HepG2 (cell line): Measurements from ENCODE around the gene TAMM41. TPM values are rescaled to one million over a fixed set of nuclear protein-coding genes. Genes with fewer than 3 reads are reported as not detected.

Source experiments
- ATAC-seq: fragments of 200-7000 bp; cut with Tn5 transposase; 3 replicates; pipeline ENCODE4 v1.9.1; 2020; ENCODE audit warnings: mild to moderate bottlenecking, moderate library complexity
- BruUV-seq: library from RNA; stranded (reverse); fragments of 400-500 nt; replicated peaks from 2 replicates; lab custom pipeline; 2021; lab: Mats Ljungman, UMichigan
- CTCF ChIA-PET: fragments of 300-600 bp; formaldehyde crosslinking; extraction: SDS; loops from one replicate; lab custom pipeline; 2021; ENCODE audit warnings: low total read pairs, inconsistent platforms, low intra/inter-chr PET ratio; lab: Yijun Ruan, JAX
- POLR2A ChIA-PET: fragments of 350-600 bp; sonication (Branson Sonifier 250); formaldehyde crosslinking; loops from one replicate; lab custom pipeline; 2020; ENCODE audit warnings: antibody characterized with exemption, inconsistent platforms; lab: Yijun Ruan, JAX
- DNase-seq: peaks from one replicate; pipeline ENCODE4 v3.0.0-alpha.2; 2015; ENCODE audit warnings: low spot score
- FAIRE-seq: peaks from 3 replicates; lab custom pipeline; 2011; peaks lifted over from hg19 to GRCh38; lab: Jason Lieb, UNC
- H2AFZ ChIP-seq: one replicate; pipeline ENCODE4 v1.6.1; 2011; ENCODE audit warnings: low read length, inconsistent platforms
- H3K27ac ChIP-seq: fragments of 300-600 bp; 3 replicates; pipeline ENCODE4 v1.8.0; 2011; ENCODE audit warnings: mixed run types, mild to moderate bottlenecking, mixed read lengths, low read length, inconsistent platforms; ENCODE audit not compliant: insufficient read depth; ENCODE audit errors: extremely low read length
- H3K27me3 ChIP-seq, 2 experiments: fragments of 200-600 bp in 1 of 2; 2 replicates in 1 of 2; 3 replicates in 1 of 2; pipeline versions ENCODE4 v1.6.0 to v1.8.0; 2011; ENCODE audit warnings: low read length in 2 of 2, mild to moderate bottlenecking in 2 of 2, moderate library complexity in 2 of 2, inconsistent platforms in 1 of 2; ENCODE audit not compliant: insufficient read depth in 2 of 2, control insufficient read depth in 1 of 2
- H3K36me3 ChIP-seq, 2 experiments: fragments of 200-600 bp in 1 of 2; replicated peaks in 1 of 2; 2 replicates in 1 of 2; 3 replicates in 1 of 2; pipeline versions ENCODE4 v1.5.1 to v1.8.0; 2011; ENCODE audit warnings: low read length in 2 of 2, inconsistent platforms in 1 of 2; ENCODE audit not compliant: insufficient read depth in 2 of 2, control insufficient read depth in 1 of 2
- H3K4me1 ChIP-seq: 2 replicates; pipeline ENCODE4 v1.5.1; 2012; ENCODE audit warnings: low read length, inconsistent platforms; ENCODE audit not compliant: insufficient read depth
- H3K4me2 ChIP-seq: 2 replicates; pipeline ENCODE4 v1.6.0; 2011; ENCODE audit warnings: low read depth, low read length, inconsistent platforms
- H3K4me3 ChIP-seq, 3 experiments: fragments of 200-600 bp in 1 of 3; sonication (generic), shearing (Covaris generic) in 1 of 3; replicated peaks in 1 of 3; 2 replicates each; pipeline ENCODE4 v1.5.1; 2011 to 2016; ENCODE audit warnings: low read length in 3 of 3, inconsistent platforms in 2 of 3, low read depth in 2 of 3, mild to moderate bottlenecking in 2 of 3, control low read depth in 1 of 3, mixed read lengths in 1 of 3; ENCODE audit not compliant: insufficient read depth in 1 of 3
- H3K79me2 ChIP-seq: one replicate; pipeline ENCODE4 v1.6.1; 2011; ENCODE audit warnings: low read length, inconsistent platforms; ENCODE audit not compliant: insufficient read depth
- H3K9ac ChIP-seq: 2 replicates; pipeline ENCODE4 v1.6.0; 2011; ENCODE audit warnings: mild to moderate bottlenecking, low read depth, low read length, inconsistent platforms; ENCODE audit not compliant: insufficient read depth
- H3K9me3 ChIP-seq: 2 replicates; pipeline ENCODE4 v1.5.1; 2012; ENCODE audit warnings: mild to moderate bottlenecking, low read length
- H4K20me1 ChIP-seq: 2 replicates; pipeline ENCODE4 v1.6.0; 2011; ENCODE audit warnings: inconsistent platforms, mild to moderate bottlenecking, low read length, moderate library complexity; ENCODE audit not compliant: insufficient read depth
- ATF1 ChIP-seq: IDR thresholded peaks from 2 replicates; pipeline ENCODE4 v1.6.1; 2016; ENCODE audit warnings: mild to moderate bottlenecking, control low read depth
- BRD4 ChIP-seq: sonication (generic); formaldehyde crosslinking; IDR thresholded peaks from 2 replicates; pipeline ENCODE4 v1.4.0; 2020; ENCODE audit warnings: missing genetic modification reagents
- NFKB2 ChIP-seq: sonication (generic); formaldehyde crosslinking; IDR thresholded peaks from 2 replicates; pipeline ENCODE4 v1.4.0; 2020; ENCODE audit warnings: missing genetic modification reagents, borderline replicate concordance
- PLRG1 ChIP-seq: fragments of 450-650 bp; conservative IDR thresholded peaks from 2 replicates; pipeline ENCODE4 v1.6.1; 2016
- ZNF136 ChIP-seq: sonication (generic); formaldehyde crosslinking; IDR thresholded peaks from 2 replicates; pipeline ENCODE4 v1.8.1; 2022; ENCODE audit warnings: low read depth, mild to moderate bottlenecking, moderate library complexity, missing genetic modification reagents
- WGBS: methylation state at CpG from one replicate; pipeline ENCODE4 v1.1.6; 2017; ENCODE audit warnings: low lambda C conversion rate; 5-methylcytosine and 5-hydroxymethylcytosine counted together
- in situ Hi-C: cut with HindIII; loops from 2 replicates; pipeline ENCODE4 v1.10.0; 2017; ENCODE audit warnings: low pct_unique_long_range_greater_than_20kb; ENCODE audit not compliant: extremely low pct_ligation_motif_present
- intact Hi-C: fragments of 100-400 bp; cut with micrococcal nuclease; formaldehyde crosslinking; loops from one replicate; pipeline ENCODE4 v1.10.0; 2022; ENCODE audit not compliant: unreplicated experiment
- polyA plus RNA-seq, 8 experiments: library from polyadenylated mRNA; depleted of rRNA in 3 of 8; stranded (reverse) in 7 of 8; unstranded in 1 of 8; fragments of >200 nt; fragmentation: Illumina TruSeq in 4 of 8; extraction: Trizol in 4 of 8; gene quantifications; 2 replicates each; pipeline versions ENCODE4 v1.2.1 to v1.2.3, GENCODE V29; 2011 to 2016; ENCODE audit warnings: low read depth in 4 of 8, missing spikeins in 1 of 8, mixed read lengths in 1 of 8; ENCODE audit not compliant: insufficient read depth in 1 of 8
- total RNA-seq, 5 experiments: library from RNA; depleted of rRNA; stranded (reverse); fragments of >200 nt; fragmentation: Illumina TruSeq; extraction: Trizol; gene quantifications; 2 replicates each; pipeline ENCODE4 v1.2.3, GENCODE V29; 2016; ENCODE audit warnings: low read depth in 1 of 5
- TF ChIP-seq, protein P1 (sequence below): IDR thresholded peaks from 2 replicates; pipeline ENCODE4 v1.6.1; 2012; ENCODE audit warnings: inconsistent platforms
- TF ChIP-seq, protein P2 (sequence below): sonication (generic); formaldehyde crosslinking; IDR thresholded peaks from 2 replicates; pipeline ENCODE4 v1.4.0; 2020; ENCODE audit warnings: mild to moderate bottlenecking, missing genetic modification reagents

The TAMM41 gene
- total and polyA plus RNA-seq, 2 of the 13 experiments (the other 11 are each of a cell fraction or from before 2014, with no cell fraction given), result 9.9 to 12.2 TPM

DNA sequence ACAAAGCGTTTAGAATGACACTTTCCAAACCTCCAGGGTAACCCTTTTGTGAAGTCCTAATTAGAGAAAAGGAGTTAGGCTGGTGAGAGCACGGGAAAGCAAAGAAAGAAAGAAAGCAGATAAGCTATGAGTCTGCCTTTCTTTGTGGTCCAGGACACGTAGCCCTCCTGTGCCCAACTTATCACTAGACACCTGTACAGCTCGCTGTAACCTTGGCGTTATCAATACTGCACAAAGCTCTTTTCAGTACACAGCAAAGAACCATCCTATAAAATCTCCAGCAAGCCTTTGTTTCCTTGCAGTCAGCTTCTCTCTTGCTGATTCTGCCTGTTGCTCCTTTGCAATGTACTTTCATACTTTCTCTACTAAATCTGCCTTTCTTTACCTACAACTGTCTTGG, 6.8 kb upstream of the TAMM41 start (continued):
- no peak for TF ChIP-seq NFKB2 (CRISPR knock-in tag)

DNA sequence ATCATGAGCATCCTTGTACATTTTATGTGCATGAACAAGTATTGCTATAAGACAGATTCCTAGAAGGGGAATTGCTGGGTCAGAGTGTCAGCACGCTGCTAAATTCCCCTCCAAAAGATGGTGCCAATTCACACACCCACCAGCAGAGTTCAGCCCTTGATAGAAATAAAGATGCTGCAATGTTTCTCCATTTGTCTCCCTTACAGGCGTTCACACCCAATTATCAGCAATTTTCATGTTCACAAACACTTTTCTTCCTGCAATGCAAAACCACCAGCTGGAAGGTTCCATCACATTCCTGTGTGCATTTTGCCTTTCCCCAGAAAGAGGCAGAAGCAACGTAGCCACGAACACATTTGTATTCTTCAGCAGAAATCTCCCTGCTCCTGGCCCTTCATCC, 3.3 kb upstream of the TAMM41 start:
- Histone ChIP-seq H3K9ac (no peak overlapping the region), H3K27me3 (peaks cover 0 to 22% of the 10 kb centered on the region in 2 experiments; a peak in 2 of 5 replicates), H3K9me3 (no peaks in the 10 kb centered on the region), H3K4me3 (no peak overlapping the region), H3K4me2 (no peak overlapping the region), H3K79me2 (peaks cover 15% of the 10 kb centered on the region), H2AFZ (no peak overlapping the region), H3K36me3 (no peaks in the 10 kb centered on the region), H3K4me1 (peaks cover 17% of the 10 kb centered on the region), H3K27ac (no peak overlapping the region), H4K20me1 (no peaks in the 10 kb centered on the region)
- FAIRE-seq (no peak), ATAC-seq (no peak), DNase-seq (no peak)
- BruUV-seq, result no TSS peak
- in situ Hi-C loops (no loop called here), intact Hi-C loops (no loop called here)
- WGBS, result 11% methylated on average over 4 of the region's 4 CpGs
- POLR2A ChIA-PET, result no interaction called here
- TF ChIP-seq PLRG1 (no peak), ATF1 (CRISPR knock-in tag) (no peak), ZNF136 (no peak), BRD4 (CRISPR knock-in tag) (no peak)
- TF ChIP-seq, protein P1, sequence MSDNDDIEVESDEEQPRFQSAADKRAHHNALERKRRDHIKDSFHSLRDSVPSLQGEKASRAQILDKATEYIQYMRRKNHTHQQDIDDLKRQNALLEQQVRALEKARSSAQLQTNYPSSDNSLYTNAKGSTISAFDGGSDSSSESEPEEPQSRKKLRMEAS, result no peak
- TF ChIP-seq, protein P2, sequence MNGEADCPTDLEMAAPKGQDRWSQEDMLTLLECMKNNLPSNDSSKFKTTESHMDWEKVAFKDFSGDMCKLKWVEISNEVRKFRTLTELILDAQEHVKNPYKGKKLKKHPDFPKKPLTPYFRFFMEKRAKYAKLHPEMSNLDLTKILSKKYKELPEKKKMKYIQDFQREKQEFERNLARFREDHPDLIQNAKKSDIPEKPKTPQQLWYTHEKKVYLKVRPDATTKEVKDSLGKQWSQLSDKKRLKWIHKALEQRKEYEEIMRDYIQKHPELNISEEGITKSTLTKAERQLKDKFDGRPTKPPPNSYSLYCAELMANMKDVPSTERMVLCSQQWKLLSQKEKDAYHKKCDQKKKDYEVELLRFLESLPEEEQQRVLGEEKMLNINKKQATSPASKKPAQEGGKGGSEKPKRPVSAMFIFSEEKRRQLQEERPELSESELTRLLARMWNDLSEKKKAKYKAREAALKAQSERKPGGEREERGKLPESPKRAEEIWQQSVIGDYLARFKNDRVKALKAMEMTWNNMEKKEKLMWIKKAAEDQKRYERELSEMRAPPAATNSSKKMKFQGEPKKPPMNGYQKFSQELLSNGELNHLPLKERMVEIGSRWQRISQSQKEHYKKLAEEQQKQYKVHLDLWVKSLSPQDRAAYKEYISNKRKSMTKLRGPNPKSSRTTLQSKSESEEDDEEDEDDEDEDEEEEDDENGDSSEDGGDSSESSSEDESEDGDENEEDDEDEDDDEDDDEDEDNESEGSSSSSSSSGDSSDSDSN, result no peak
- CTCF ChIA-PET, result no interaction called here
